Thyroid gland (tissue), 4 donors: Measurements from ENCODE around the gene RALGAPA1. TPM values are rescaled to one million over a fixed set of nuclear protein-coding genes. Genes with fewer than 3 reads are reported as not detected.

Experiments used
- DNase-seq, 2 donors: peaks; one replicate each; pipeline ENCODE4 v3.0.0-alpha.2; 2019
- H3K27ac ChIP-seq, 3 donors: fragments of 200-600 bp; sonication (generic); 1 replicate in 2 of 3; 2 replicates in 1 of 3; pipeline ENCODE4 v1.5.1; 2016 to 2019; ENCODE audit warnings: mild to moderate bottlenecking in 1 of 3, moderate library complexity in 1 of 3
- H3K27me3 ChIP-seq: fragments of 200-600 bp; sonication (generic); one replicate; pipeline ENCODE4 v1.5.1; 2019
- H3K36me3 ChIP-seq, 2 donors: fragments of 200-600 bp; sonication (generic); one replicate each; pipeline ENCODE4 v1.5.1; 2016 to 2019
- H3K4me1 ChIP-seq, 2 donors: fragments of 200-600 bp; sonication (generic); one replicate each; pipeline ENCODE4 v1.5.1; 2017 to 2019
- H3K4me3 ChIP-seq, 3 donors: fragments of 200-600 bp; sonication (generic); replicated peaks in 1 of 3; 1 replicate in 2 of 3; 2 replicates in 1 of 3; pipeline ENCODE4 v1.5.1; 2016; ENCODE audit warnings: mild to moderate bottlenecking in 1 of 3
- H3K9me3 ChIP-seq: fragments of 200-600 bp; sonication (generic); one replicate; pipeline ENCODE4 v1.5.1; 2017
- CTCF ChIP-seq, 6 experiments: fragments of 200-600 bp in 3 of 6; fragments of 450-650 bp in 3 of 6; sonication (generic) in 3 of 6; IDR thresholded peaks; one replicate each; pipeline ENCODE4 v1.5.1; 2016 to 2019; ENCODE audit warnings: antibody characterized with exemption in 6 of 6, mild to moderate bottlenecking in 2 of 6, inconsistent platforms in 1 of 6, moderate library complexity in 1 of 6
- POLR2A ChIP-seq, 2 donors: fragments of 450-650 bp; IDR thresholded peaks; one replicate each; pipeline ENCODE4 v1.6.1; 2017; ENCODE audit warnings: antibody characterized with exemption in 2 of 2, mild to moderate bottlenecking in 2 of 2, moderate library complexity in 1 of 2
- WGBS, 2 donors: methylation state at CpG; one replicate each; pipeline ENCODE4 v1.1.5; 2017; 5-methylcytosine and 5-hydroxymethylcytosine counted together
- intact Hi-C: fragments of 100-400 bp; cut with DNase I; formaldehyde crosslinking; loops from one replicate; pipeline ENCODE4 v1.15.1; 2023
- total RNA-seq, 4 donors: library from RNA; depleted of rRNA; stranded (reverse); fragments of >200 nt; gene quantifications; one replicate each; pipeline ENCODE4 v1.2.3, GENCODE V29; 2016

RALGAPA1 gene
- total RNA-seq, 4 donors from 2014 or later: 95.6 to 137 (median 111) TPM

GRCh38 chr14:35506927-35507326, 302.2 kb downstream of the RALGAPA1 start:
- Histone ChIP-seq H3K27ac (no peak overlapping the region), H3K4me1 (no peaks in the 10 kb centered on the region), H3K9me3 (no peaks in the 10 kb centered on the region), H3K27me3 (no peaks in the 10 kb centered on the region), H3K4me3 (no peak overlapping the region), H3K36me3 (no peaks in the 10 kb centered on the region)
- TF ChIP-seq POLR2A (IDR thresholded peaks at IDR 0.05) (no peak), CTCF (IDR thresholded peaks at IDR 0.05) (no peak)
- no peak for DNase-seq
- intact Hi-C loops: no loop called here

- intact Hi-C loops: no loop called here
- H3K9me3 ChIP-seq: no peaks in the 10 kb centered on the region
- 82 to 83% methylated on average over 6 of the region's 6 CpGs for WGBS, 2 donors
- TF ChIP-seq CTCF (IDR thresholded peaks at IDR 0.05): no peak
- no peak overlapping the region for H3K4me3 ChIP-seq
- H3K27me3 ChIP-seq: no peaks in the 10 kb centered on the region
- no peaks in the 10 kb centered on the region for H3K4me1 ChIP-seq
- no peaks in the 10 kb centered on the region for H3K36me3 ChIP-seq
- DNase-seq: no peak
- no peak overlapping the region for H3K27ac ChIP-seq
Observed at GRCh38 chr14:35506461-35506860, 302.6 kb downstream of the RALGAPA1 start.

- Histone ChIP-seq H3K36me3 (no peaks in the 10 kb centered on the region), H3K9me3 (no peaks in the 10 kb centered on the region), H3K27ac (no peak overlapping the region), H3K27me3 (no peaks in the 10 kb centered on the region), H3K4me1 (no peaks in the 10 kb centered on the region), H3K4me3 (no peak overlapping the region)
- no peak for DNase-seq
- no peak for TF ChIP-seq POLR2A (IDR thresholded peaks at IDR 0.05)
- no peak for TF ChIP-seq CTCF (IDR thresholded peaks at IDR 0.05)
- intact Hi-C loops: no loop called here
- WGBS, 2 donors: 52 to 62% methylated on average over 1 of the region's 1 CpG
Observed at GRCh38 chr14:35504260-35504659, 304.8 kb downstream of the RALGAPA1 start.

- TF ChIP-seq CTCF (IDR thresholded peaks at IDR 0.05) (no peak), POLR2A (IDR thresholded peaks at IDR 0.05) (no peak)
- no peak overlapping the region for H3K4me3 ChIP-seq
- H3K9me3 ChIP-seq: no peaks in the 10 kb centered on the region
- no peak for DNase-seq
- H3K27ac ChIP-seq: no peak overlapping the region
- H3K4me1 ChIP-seq: no peaks in the 10 kb centered on the region
- H3K27me3 ChIP-seq: no peaks in the 10 kb centered on the region
- intact Hi-C loops: no loop called here
- WGBS, 2 donors: 28% methylated on average over 3 of the region's 3 CpGs
- no peaks in the 10 kb centered on the region for H3K36me3 ChIP-seq
Observed at GRCh38 chr14:35503646-35504045, 305.4 kb downstream of the RALGAPA1 start.

DNA sequence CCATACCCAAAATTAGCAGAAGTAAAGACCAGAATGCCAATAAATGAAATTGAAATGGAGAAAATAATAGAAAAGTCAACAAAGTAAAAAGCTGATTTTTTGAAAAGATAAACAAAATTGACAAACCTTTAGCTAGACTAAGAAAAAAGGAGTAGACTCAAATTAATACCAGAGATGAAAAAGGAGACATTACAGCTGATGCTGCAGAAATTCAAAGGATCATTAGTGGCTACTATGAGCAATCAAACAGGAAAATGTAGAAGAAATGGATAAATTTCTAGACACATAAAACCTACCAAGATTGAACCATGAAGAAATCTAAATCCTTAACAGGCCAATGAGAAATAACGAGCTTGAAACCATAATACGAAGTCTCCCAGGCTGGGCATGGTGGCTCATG, 309.9 kb downstream of the RALGAPA1 start:
- Histone ChIP-seq H3K27ac (no peak overlapping the region), H3K27me3 (no peaks in the 10 kb centered on the region), H3K36me3 (no peaks in the 10 kb centered on the region), H3K4me3 (no peak overlapping the region), H3K9me3 (no peaks in the 10 kb centered on the region), H3K4me1 (no peaks in the 10 kb centered on the region)
- DNase-seq: no peak
- intact Hi-C loops: no loop called here
- WGBS, 2 donors: 89 to 90% methylated on average over 2 of the region's 2 CpGs
- TF ChIP-seq CTCF (IDR thresholded peaks at IDR 0.05) (no peak), POLR2A (IDR thresholded peaks at IDR 0.05) (no peak)
